ENCODE measurements around the gene C4orf46. TPM values are rescaled to one million over a fixed set of nuclear protein-coding genes. Genes with fewer than 3 reads are reported as not detected.

Gene C4orf46
- total and polyA plus RNA-seq, 2 experiments from 2014 or later: 23.9 to 41.5 TPM

DNA sequence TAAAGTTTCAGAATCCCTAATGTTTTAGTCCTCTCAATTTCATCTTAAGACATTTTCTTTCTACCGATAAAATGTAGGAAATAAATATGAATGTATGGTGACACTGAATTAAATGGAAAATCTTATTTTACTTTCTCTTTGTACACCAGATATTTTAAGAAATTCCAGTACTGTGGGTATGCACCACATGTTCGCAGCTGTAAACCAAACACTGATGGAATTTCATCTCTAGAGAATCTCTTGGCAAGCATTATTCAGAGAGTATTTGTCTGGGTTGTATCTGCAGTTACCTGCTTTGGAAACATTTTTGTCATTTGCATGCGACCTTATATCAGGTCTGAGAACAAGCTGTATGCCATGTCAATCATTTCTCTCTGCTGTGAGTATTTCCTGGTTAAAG, 26.9 kb downstream of the C4orf46 start:
- Histone ChIP-seq H3F3A (replicated peaks; ENCODE audit: low read depth) (no peaks in the 10 kb centered on the region), H4K20me1 (replicated peaks; ENCODE audit: insufficient read depth) (no peaks in the 10 kb centered on the region), H3K27me3 (ENCODE audit: insufficient read depth) (no peaks in the 10 kb centered on the region), H3K4me3 (no peak overlapping the region), H3K79me2 (replicated peaks; ENCODE audit: insufficient read depth) (no peaks in the 10 kb centered on the region), H3K27ac (ENCODE audit: low read depth) (no peak overlapping the region), H3K9me2 (ENCODE audit: insufficient read depth) (0 out of 2 replicates have a peak, but pooled peaks cover 5% of the 10 kb centered on the region), H3K4me2 (no peak overlapping the region), H3K4me1 (ENCODE audit: insufficient read depth) (no peaks in the 10 kb centered on the region), H3K36me3 (ENCODE audit: insufficient read depth) (no peaks in the 10 kb centered on the region), H2AFZ (no peak overlapping the region)
- DNase-seq (ENCODE audit: low spot score) (no peak), ATAC-seq (no peak)
- peaks cover 3% of the 10 kb centered on the region; the same call in 2 of the 3 replicates for H3K9me3 Mint-ChIP-seq
- no peak overlapping the region for H3K27ac Mint-ChIP-seq
- no peak overlapping the region for H3K4me3 Mint-ChIP-seq
- no peaks in the 10 kb centered on the region for H3K27me3 Mint-ChIP-seq (ENCODE audit: insufficient read depth, low read depth, poor library complexity)
- TF ChIP-seq, protein P1, sequence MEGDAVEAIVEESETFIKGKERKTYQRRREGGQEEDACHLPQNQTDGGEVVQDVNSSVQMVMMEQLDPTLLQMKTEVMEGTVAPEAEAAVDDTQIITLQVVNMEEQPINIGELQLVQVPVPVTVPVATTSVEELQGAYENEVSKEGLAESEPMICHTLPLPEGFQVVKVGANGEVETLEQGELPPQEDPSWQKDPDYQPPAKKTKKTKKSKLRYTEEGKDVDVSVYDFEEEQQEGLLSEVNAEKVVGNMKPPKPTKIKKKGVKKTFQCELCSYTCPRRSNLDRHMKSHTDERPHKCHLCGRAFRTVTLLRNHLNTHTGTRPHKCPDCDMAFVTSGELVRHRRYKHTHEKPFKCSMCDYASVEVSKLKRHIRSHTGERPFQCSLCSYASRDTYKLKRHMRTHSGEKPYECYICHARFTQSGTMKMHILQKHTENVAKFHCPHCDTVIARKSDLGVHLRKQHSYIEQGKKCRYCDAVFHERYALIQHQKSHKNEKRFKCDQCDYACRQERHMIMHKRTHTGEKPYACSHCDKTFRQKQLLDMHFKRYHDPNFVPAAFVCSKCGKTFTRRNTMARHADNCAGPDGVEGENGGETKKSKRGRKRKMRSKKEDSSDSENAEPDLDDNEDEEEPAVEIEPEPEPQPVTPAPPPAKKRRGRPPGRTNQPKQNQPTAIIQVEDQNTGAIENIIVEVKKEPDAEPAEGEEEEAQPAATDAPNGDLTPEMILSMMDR (conservative IDR thresholded peaks at IDR 0.05; ENCODE audit: low read depth in 2 of 2): no peak
- TF ChIP-seq STAT1 (IDR thresholded peaks at IDR 0.05; ENCODE audit: unreplicated experiment) (no peak), EZH2 (IDR thresholded peaks at IDR 0.05; ENCODE audit: low read depth, unreplicated experiment) (no peak), EZH2phosphoT487 (IDR thresholded peaks at IDR 0.05; ENCODE audit: unreplicated experiment) (no peak), CREB1 (CRISPR knock-in tag; IDR thresholded peaks at IDR 0.05; ENCODE audit: low read depth) (no peak), POLR2AphosphoS5 (IDR thresholded peaks at IDR 0.05; ENCODE audit: low read depth) (no peak), ZNF114 (CRISPR knock-in tag; IDR thresholded peaks at IDR 0.05) (no peak), ZNF331 (CRISPR knock-in tag; IDR thresholded peaks at IDR 0.05; ENCODE audit: low read depth) (no peak), JUNB (IDR thresholded peaks at IDR 0.05; ENCODE audit: unreplicated experiment) (no peak)
- TF ChIP-seq, protein P2, sequence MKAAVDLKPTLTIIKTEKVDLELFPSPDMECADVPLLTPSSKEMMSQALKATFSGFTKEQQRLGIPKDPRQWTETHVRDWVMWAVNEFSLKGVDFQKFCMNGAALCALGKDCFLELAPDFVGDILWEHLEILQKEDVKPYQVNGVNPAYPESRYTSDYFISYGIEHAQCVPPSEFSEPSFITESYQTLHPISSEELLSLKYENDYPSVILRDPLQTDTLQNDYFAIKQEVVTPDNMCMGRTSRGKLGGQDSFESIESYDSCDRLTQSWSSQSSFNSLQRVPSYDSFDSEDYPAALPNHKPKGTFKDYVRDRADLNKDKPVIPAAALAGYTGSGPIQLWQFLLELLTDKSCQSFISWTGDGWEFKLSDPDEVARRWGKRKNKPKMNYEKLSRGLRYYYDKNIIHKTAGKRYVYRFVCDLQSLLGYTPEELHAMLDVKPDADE (IDR thresholded peaks at IDR 0.05): no peak
- TF ChIP-seq, protein P3, sequence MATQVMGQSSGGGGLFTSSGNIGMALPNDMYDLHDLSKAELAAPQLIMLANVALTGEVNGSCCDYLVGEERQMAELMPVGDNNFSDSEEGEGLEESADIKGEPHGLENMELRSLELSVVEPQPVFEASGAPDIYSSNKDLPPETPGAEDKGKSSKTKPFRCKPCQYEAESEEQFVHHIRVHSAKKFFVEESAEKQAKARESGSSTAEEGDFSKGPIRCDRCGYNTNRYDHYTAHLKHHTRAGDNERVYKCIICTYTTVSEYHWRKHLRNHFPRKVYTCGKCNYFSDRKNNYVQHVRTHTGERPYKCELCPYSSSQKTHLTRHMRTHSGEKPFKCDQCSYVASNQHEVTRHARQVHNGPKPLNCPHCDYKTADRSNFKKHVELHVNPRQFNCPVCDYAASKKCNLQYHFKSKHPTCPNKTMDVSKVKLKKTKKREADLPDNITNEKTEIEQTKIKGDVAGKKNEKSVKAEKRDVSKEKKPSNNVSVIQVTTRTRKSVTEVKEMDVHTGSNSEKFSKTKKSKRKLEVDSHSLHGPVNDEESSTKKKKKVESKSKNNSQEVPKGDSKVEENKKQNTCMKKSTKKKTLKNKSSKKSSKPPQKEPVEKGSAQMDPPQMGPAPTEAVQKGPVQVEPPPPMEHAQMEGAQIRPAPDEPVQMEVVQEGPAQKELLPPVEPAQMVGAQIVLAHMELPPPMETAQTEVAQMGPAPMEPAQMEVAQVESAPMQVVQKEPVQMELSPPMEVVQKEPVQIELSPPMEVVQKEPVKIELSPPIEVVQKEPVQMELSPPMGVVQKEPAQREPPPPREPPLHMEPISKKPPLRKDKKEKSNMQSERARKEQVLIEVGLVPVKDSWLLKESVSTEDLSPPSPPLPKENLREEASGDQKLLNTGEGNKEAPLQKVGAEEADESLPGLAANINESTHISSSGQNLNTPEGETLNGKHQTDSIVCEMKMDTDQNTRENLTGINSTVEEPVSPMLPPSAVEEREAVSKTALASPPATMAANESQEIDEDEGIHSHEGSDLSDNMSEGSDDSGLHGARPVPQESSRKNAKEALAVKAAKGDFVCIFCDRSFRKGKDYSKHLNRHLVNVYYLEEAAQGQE (IDR thresholded peaks at IDR 0.05; ENCODE audit: unreplicated experiment): no peak
- peaks cover 3% of the 10 kb centered on the region; the same call in 1 of the 3 replicates for H3K36me3 Mint-ChIP-seq (ENCODE audit: low read depth)
- H3K4me1 Mint-ChIP-seq: no peaks in the 10 kb centered on the region

Measured in GM23338 (cell line).